ENCODE measurements around the gene HBEGF. TPM values are rescaled to one million over a fixed set of nuclear protein-coding genes. Genes with fewer than 3 reads are reported as not detected.

Gene HBEGF
- total and polyA plus RNA-seq, 2 experiments from 2014 or later = 2.2 to 2.9 TPM

GRCh38 chr5:140325486-140325885 lies 20.9 kb downstream of the HBEGF start:
- no peak overlapping the region for H3K4me2 ChIP-seq
- no peak for DNase-seq (ENCODE audit: low spot score)
- H3K9me3 Mint-ChIP-seq = no peaks in the 10 kb centered on the region

GRCh38 chr5:140324617-140325241 lies 21.7 kb downstream of the HBEGF start:
- H3K27me3 Mint-ChIP-seq (ENCODE audit: insufficient read depth, low read depth, poor library complexity) = peaks cover 2% of the 10 kb centered on the region
- H3K36me3 Mint-ChIP-seq (ENCODE audit: low read depth) = no peaks in the 10 kb centered on the region
- peaks cover 5% of the 10 kb centered on the region; the same call in 1 of the 2 replicates for H3K4me1 ChIP-seq (ENCODE audit: insufficient read depth)
- H3K27ac ChIP-seq (ENCODE audit: low read depth) = no peak overlapping the region
- H3K9me3 Mint-ChIP-seq = no peaks in the 10 kb centered on the region
- no peaks in the 10 kb centered on the region for H3K79me2 ChIP-seq (replicated peaks; ENCODE audit: insufficient read depth)
- no peaks in the 10 kb centered on the region for H4K20me1 ChIP-seq (replicated peaks; ENCODE audit: insufficient read depth)
- H3K27ac Mint-ChIP-seq = no peak overlapping the region
- DNase-seq (ENCODE audit: low spot score) (no peak), ATAC-seq (no peak)
- no peak overlapping the region for H3K4me3 ChIP-seq
- no peaks in the 10 kb centered on the region for H3K27me3 ChIP-seq (ENCODE audit: insufficient read depth)
- no peaks in the 10 kb centered on the region for H3F3A ChIP-seq (replicated peaks; ENCODE audit: low read depth)
- H2AFZ ChIP-seq = no peak overlapping the region
- H3K36me3 ChIP-seq (ENCODE audit: insufficient read depth) = no peaks in the 10 kb centered on the region
- 0 out of 2 replicates have a peak, but pooled peaks cover 5% of the 10 kb centered on the region for H3K9me2 ChIP-seq (ENCODE audit: insufficient read depth)
- H3K4me1 Mint-ChIP-seq = peaks cover 16% of the 10 kb centered on the region
- H3K4me3 Mint-ChIP-seq = no peak overlapping the region
- no peak overlapping the region for H3K4me2 ChIP-seq
- TF ChIP-seq ZNF114 (CRISPR knock-in tag; IDR thresholded peaks at IDR 0.05) = no peak
- TF ChIP-seq ETS1 (IDR thresholded peaks at IDR 0.05) = no peak
- TF ChIP-seq ZNF331 (CRISPR knock-in tag; IDR thresholded peaks at IDR 0.05; ENCODE audit: low read depth) = no peak
- no peak for TF ChIP-seq POLR2AphosphoS5 (IDR thresholded peaks at IDR 0.05; ENCODE audit: low read depth)
- no peak for TF ChIP-seq ZNF462 (CRISPR knock-in tag; IDR thresholded peaks at IDR 0.05)
- TF ChIP-seq NANOG (IDR thresholded peaks at IDR 0.05; ENCODE audit: borderline replicate concordance) = no peak
- TF ChIP-seq EZH2phosphoT487 (IDR thresholded peaks at IDR 0.05; ENCODE audit: unreplicated experiment) = no peak
- no peak for TF ChIP-seq CREB1 (CRISPR knock-in tag; IDR thresholded peaks at IDR 0.05; ENCODE audit: low read depth)
- no peak for TF ChIP-seq STAT1 (IDR thresholded peaks at IDR 0.05; ENCODE audit: unreplicated experiment)
- no peak for TF ChIP-seq CTCF (conservative IDR thresholded peaks at IDR 0.05; ENCODE audit: low read depth in 2 of 2)
- TF ChIP-seq JUNB (IDR thresholded peaks at IDR 0.05; ENCODE audit: unreplicated experiment) = no peak

More at GRCh38 chr5:140325486-140325885, 20.9 kb downstream of the HBEGF start:
- no peak overlapping the region for H3K4me3 Mint-ChIP-seq
- H3K4me1 Mint-ChIP-seq = peaks cover 16% of the 10 kb centered on the region
- H3K27me3 Mint-ChIP-seq (ENCODE audit: insufficient read depth, low read depth, poor library complexity) = peaks cover 2% of the 10 kb centered on the region
- H3K27ac ChIP-seq (ENCODE audit: low read depth) = no peak overlapping the region
- no peaks in the 10 kb centered on the region for H3K36me3 ChIP-seq (ENCODE audit: insufficient read depth)
- no peak overlapping the region for H3K4me3 ChIP-seq
- no peaks in the 10 kb centered on the region for H4K20me1 ChIP-seq (replicated peaks; ENCODE audit: insufficient read depth)
- H3K27ac Mint-ChIP-seq = no peak overlapping the region
- TF ChIP-seq ZNF114 (CRISPR knock-in tag; IDR thresholded peaks at IDR 0.05) = no peak
- TF ChIP-seq ZNF331 (CRISPR knock-in tag; IDR thresholded peaks at IDR 0.05; ENCODE audit: low read depth) = no peak
- no peak for TF ChIP-seq JUNB (IDR thresholded peaks at IDR 0.05; ENCODE audit: unreplicated experiment)
- no peak for TF ChIP-seq EZH2 (IDR thresholded peaks at IDR 0.05; ENCODE audit: low read depth, unreplicated experiment)
- no peaks in the 10 kb centered on the region for H3F3A ChIP-seq (replicated peaks; ENCODE audit: low read depth)
- peaks cover 5% of the 10 kb centered on the region; the same call in 1 of the 2 replicates for H3K4me1 ChIP-seq (ENCODE audit: insufficient read depth)
- 0 out of 2 replicates have a peak, but pooled peaks cover 5% of the 10 kb centered on the region for H3K9me2 ChIP-seq (ENCODE audit: insufficient read depth)
- H3K79me2 ChIP-seq (replicated peaks; ENCODE audit: insufficient read depth) = no peaks in the 10 kb centered on the region
- H3K36me3 Mint-ChIP-seq (ENCODE audit: low read depth) = no peaks in the 10 kb centered on the region
- no peak for ATAC-seq
- no peaks in the 10 kb centered on the region for H3K27me3 ChIP-seq (ENCODE audit: insufficient read depth)
- H2AFZ ChIP-seq = no peak overlapping the region

Data from GM23338 (cell line).